K562 (cell line): ENCODE data around the gene CFL1. TPM values are rescaled to one million over a fixed set of nuclear protein-coding genes. Genes with fewer than 3 reads are reported as not detected.

Source experiments
- ARNT ChIP-seq, 2 experiments: fragments of 450-650 bp; IDR thresholded peaks; 2 replicates each; pipeline ENCODE4 v1.6.1; 2016; ENCODE audit warnings: mild to moderate bottlenecking in 1 of 2
- CBX8 ChIP-seq: fragments of 200-600 bp; sonication (generic); IDR thresholded peaks from 2 replicates; pipeline ENCODE4 v1.6.1; 2012; ENCODE audit warnings: borderline replicate concordance, mixed run types, low read depth, mild to moderate bottlenecking, moderate library complexity, mixed read lengths, low read length, control low read depth, inconsistent platforms; ENCODE audit not compliant: poor library complexity, severe bottlenecking; ENCODE audit errors: extremely low read depth
- E2F3 ChIP-seq: fragments of 250-450 bp; sonication (Bioruptor Pico); IDR thresholded peaks from 2 replicates; pipeline ENCODE4 v1.4.0; 2020; ENCODE audit warnings: mild to moderate bottlenecking
- EP300 ChIP-seq: IDR thresholded peaks from 2 replicates; pipeline ENCODE4 v1.6.1; 2012; ENCODE audit warnings: low read length, improper control_type of control experiment
- FOXA3 ChIP-seq, 2 experiments: fragments of 450-650 bp in 1 of 2; sonication (generic) in 1 of 2; formaldehyde crosslinking; IDR thresholded peaks in 1 of 2; conservative IDR thresholded peaks in 1 of 2; 2 replicates each; pipeline versions ENCODE4 v1.4.0 to v1.8.0; 2020 to 2022; ENCODE audit warnings: mild to moderate bottlenecking in 2 of 2, missing genetic modification reagents in 1 of 2
- JUND ChIP-seq, 2 experiments: IDR thresholded peaks; 2 replicates in 1 of 2; 3 replicates in 1 of 2; pipeline ENCODE4 v1.6.1; 2011; ENCODE audit warnings: borderline replicate concordance in 2 of 2, low read depth in 2 of 2, low read length in 2 of 2, improper control_type of control experiment in 1 of 2, missing biosample characterization in 1 of 2, missing genetic modification characterization in 1 of 2, missing genetic modification reagents in 1 of 2
- KAT2B ChIP-seq: IDR thresholded peaks from one replicate; pipeline ENCODE4 v1.6.1; 2012; ENCODE audit warnings: low read depth, mild to moderate bottlenecking, control low read depth, inconsistent platforms, low read length, moderate library complexity
- PML ChIP-seq: IDR thresholded peaks from 2 replicates; pipeline ENCODE4 v1.6.1; 2012; ENCODE audit warnings: low read length, inconsistent platforms
- POLR2H ChIP-seq: IDR thresholded peaks from 2 replicates; pipeline ENCODE4 v1.6.1; 2016; ENCODE audit warnings: missing genetic modification characterization, low read depth, mild to moderate bottlenecking, control low read depth, missing compliant biosample characterization, moderate library complexity
- RBM17 ChIP-seq: fragments of 200-400 bp; formaldehyde crosslinking; IDR thresholded peaks from 2 replicates; pipeline ENCODE4 v1.6.1; 2017; ENCODE audit warnings: low read depth, mild to moderate bottlenecking, low read length, borderline replicate concordance
- RCOR1 ChIP-seq, 2 experiments: IDR thresholded peaks; 2 replicates each; pipeline ENCODE4 v1.6.1; 2012; ENCODE audit warnings: low read depth in 2 of 2, low read length in 2 of 2, borderline replicate concordance in 1 of 2, improper control_type of control experiment in 1 of 2
- SAFB2 ChIP-seq: fragments of 200-400 bp; formaldehyde crosslinking; IDR thresholded peaks from 2 replicates; pipeline ENCODE4 v1.6.1; 2018; ENCODE audit warnings: borderline replicate concordance, low read length, low read depth, moderate library complexity; ENCODE audit not compliant: severe bottlenecking
- SMAD4 ChIP-seq: fragments of 250-450 bp; sonication (Bioruptor Pico); conservative IDR thresholded peaks from 2 replicates; pipeline ENCODE4 v1.8.0; 2021; ENCODE audit warnings: inconsistent platforms, mild to moderate bottlenecking, moderate library complexity
- SMARCA4 ChIP-seq: fragments of 450-650 bp; IDR thresholded peaks from 2 replicates; pipeline ENCODE4 v1.6.1; 2016
- SOX6 ChIP-seq: fragments of 450-650 bp; IDR thresholded peaks from 2 replicates; pipeline ENCODE4 v1.6.1; 2014; ENCODE audit warnings: mild to moderate bottlenecking
- TEAD2 ChIP-seq: fragments of 450-650 bp; IDR thresholded peaks from 2 replicates; pipeline ENCODE4 v1.6.1; 2016; ENCODE audit warnings: missing genetic modification characterization, control low read depth, missing compliant biosample characterization
- TOE1 ChIP-seq, 2 experiments: fragments of 450-650 bp in 1 of 2; sonication (generic) in 1 of 2; formaldehyde crosslinking in 1 of 2; IDR thresholded peaks; 2 replicates each; pipeline versions ENCODE4 v1.7.1 to v1.8.0; 2016 to 2022; ENCODE audit warnings: borderline replicate concordance in 2 of 2, mild to moderate bottlenecking in 2 of 2, antibody characterized with exemption in 1 of 2, inconsistent platforms in 1 of 2, low read depth in 1 of 2, missing genetic modification reagents in 1 of 2, moderate library complexity in 1 of 2
- U2AF1 ChIP-seq: fragments of 200-400 bp; formaldehyde crosslinking; optimal IDR thresholded peaks from 2 replicates; pipeline ENCODE3; 2017; ENCODE audit warnings: mild to moderate bottlenecking, low read depth, low read length, moderate library complexity
- ZNF263 ChIP-seq: sonication (generic); formaldehyde crosslinking; IDR thresholded peaks from 2 replicates; pipeline ENCODE4 v1.8.0; 2022; ENCODE audit warnings: mild to moderate bottlenecking, missing genetic modification reagents, borderline replicate concordance
- ZNF668 ChIP-seq: fragments of 250-450 bp; sonication (Bioruptor Pico); IDR thresholded peaks from 2 replicates; pipeline ENCODE4 v1.8.0; 2022; ENCODE audit warnings: mild to moderate bottlenecking, inconsistent platforms
- ZNF764 ChIP-seq: fragments of 250-450 bp; sonication (Bioruptor Pico); IDR thresholded peaks from 2 replicates; pipeline ENCODE4 v1.4.0; 2020; ENCODE audit warnings: low read depth, mild to moderate bottlenecking, moderate library complexity
- polyA plus RNA-seq, 8 experiments: library from polyadenylated mRNA; depleted of rRNA in 4 of 8; stranded (reverse) in 5 of 8; unstranded in 3 of 8; fragments of >200 nt; fragmentation: Nextera tagmentation in 2 of 8; fragmentation: Illumina TruSeq in 1 of 8; extraction: Ambion mirVana in 2 of 8; extraction: Trizol in 1 of 8; gene quantifications; 2 replicates each; pipeline versions ENCODE4 v1.2.1 to v1.2.3, GENCODE V29; 2011 to 2014; ENCODE audit warnings: inconsistent platforms in 1 of 8, missing spikeins in 1 of 8
- total RNA-seq, 7 experiments: library from RNA; depleted of rRNA in 6 of 7; stranded (reverse); fragments of >200 nt in 6 of 7; fragmentation: Illumina TruSeq in 2 of 7; extraction: Trizol in 2 of 7; gene quantifications; 2 replicates each; pipeline versions ENCODE4 v1.2.1 to v1.2.3, GENCODE V29; 2011 to 2021; ENCODE audit warnings: low replicate concordance in 1 of 7
- TF ChIP-seq, protein P1 (sequence below): fragments of 250-450 bp; sonication (Bioruptor Pico); IDR thresholded peaks from 2 replicates; pipeline ENCODE4 v1.4.0; 2020; ENCODE audit warnings: mild to moderate bottlenecking, moderate library complexity, borderline replicate concordance

The CFL1 gene
- total and polyA plus RNA-seq, 9 of the 15 experiments (the other 6 are each of a cell fraction or from before 2014, with no cell fraction given): 105 to 1,101 (median 859) TPM

GRCh38 chr11:65860278-65861164, 2.5 kb upstream of the CFL1 start, which contains the start of gene MUS81 (continued):
- 0 out of 2 replicates have a peak, but pooled peaks have one; percentile 48 for TF ChIP-seq ZNF764
- TF ChIP-seq EP300: peak; percentile 62
- TF ChIP-seq TEAD2 (tag): no peak
- TF ChIP-seq SMAD4: peak; percentile 90
- no peak for TF ChIP-seq CBX8
- no peak; the same call in 1 of the 2 replicates for TF ChIP-seq SMARCA4
- TF ChIP-seq ZNF668: no peak
- peak; percentile 18; the same call in 1 of the 2 replicates for TF ChIP-seq E2F3 (CRISPR knock-in tag)
- TF ChIP-seq POLR2H: 0 out of 2 replicates have a peak, but pooled peaks have one; percentile 35
- TF ChIP-seq PML: peak; percentile 65
- 0 out of 4 replicates have a peak, but pooled peaks of 1 of the 2 experiments have one; percentile 37 for TF ChIP-seq FOXA3 (CRISPR knock-in tag; conservative IDR thresholded peaks at IDR 0.05 in 1 of 2, IDR thresholded peaks at IDR 0.05 in 1 of 2)
- peak; percentile 56; the same call in 1 of the 2 replicates for TF ChIP-seq JUND (IDR thresholded peaks at IDR 0.05; ENCODE audit: borderline replicate concordance, low read depth, low read length)
- TF ChIP-seq JUND (tag; IDR thresholded peaks at IDR 0.05; ENCODE audit: borderline replicate concordance, low read depth, low read length): no peak
- no peak for TF ChIP-seq SAFB2
- TF ChIP-seq ZNF263 (CRISPR knock-in tag): 0 out of 2 replicates have a peak, but pooled peaks have one; percentile 54
- TF ChIP-seq RBM17: no peak
- peak; percentile 64 for TF ChIP-seq TOE1 (IDR thresholded peaks at IDR 0.05; ENCODE audit: borderline replicate concordance)
- TF ChIP-seq TOE1 (CRISPR knock-in tag; IDR thresholded peaks at IDR 0.05; ENCODE audit: borderline replicate concordance, low read depth): no peak
- peak; percentile 66; the same call in 1 of the 2 replicates for TF ChIP-seq SOX6
- TF ChIP-seq, protein P1, sequence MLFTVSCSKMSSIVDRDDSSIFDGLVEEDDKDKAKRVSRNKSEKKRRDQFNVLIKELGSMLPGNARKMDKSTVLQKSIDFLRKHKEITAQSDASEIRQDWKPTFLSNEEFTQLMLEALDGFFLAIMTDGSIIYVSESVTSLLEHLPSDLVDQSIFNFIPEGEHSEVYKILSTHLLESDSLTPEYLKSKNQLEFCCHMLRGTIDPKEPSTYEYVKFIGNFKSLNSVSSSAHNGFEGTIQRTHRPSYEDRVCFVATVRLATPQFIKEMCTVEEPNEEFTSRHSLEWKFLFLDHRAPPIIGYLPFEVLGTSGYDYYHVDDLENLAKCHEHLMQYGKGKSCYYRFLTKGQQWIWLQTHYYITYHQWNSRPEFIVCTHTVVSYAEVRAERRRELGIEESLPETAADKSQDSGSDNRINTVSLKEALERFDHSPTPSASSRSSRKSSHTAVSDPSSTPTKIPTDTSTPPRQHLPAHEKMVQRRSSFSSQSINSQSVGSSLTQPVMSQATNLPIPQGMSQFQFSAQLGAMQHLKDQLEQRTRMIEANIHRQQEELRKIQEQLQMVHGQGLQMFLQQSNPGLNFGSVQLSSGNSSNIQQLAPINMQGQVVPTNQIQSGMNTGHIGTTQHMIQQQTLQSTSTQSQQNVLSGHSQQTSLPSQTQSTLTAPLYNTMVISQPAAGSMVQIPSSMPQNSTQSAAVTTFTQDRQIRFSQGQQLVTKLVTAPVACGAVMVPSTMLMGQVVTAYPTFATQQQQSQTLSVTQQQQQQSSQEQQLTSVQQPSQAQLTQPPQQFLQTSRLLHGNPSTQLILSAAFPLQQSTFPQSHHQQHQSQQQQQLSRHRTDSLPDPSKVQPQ (CRISPR knock-in tag): no peak
- TF ChIP-seq KAT2B: no peak
- TF ChIP-seq RCOR1 (IDR thresholded peaks at IDR 0.05; ENCODE audit: borderline replicate concordance in 1 of 2, low read depth in 2 of 2, low read length in 2 of 2): peak in 1 of 2 experiments; percentile 65; a peak in 2 of 4 replicates
- TF ChIP-seq ARNT (IDR thresholded peaks at IDR 0.05): peak in 1 of 2 experiments; percentile 62; a peak in 2 of 4 replicates
- TF ChIP-seq U2AF1: peak; percentile 61
